GM21390 (cell line): ENCODE measurements around the gene TUNAR.

Experiments used
- ATAC-seq: cut with Tn5 transposase; IDR thresholded peaks from one replicate; pipeline ENCODE4 v1.9.1; 2021; ENCODE audit not compliant: unreplicated experiment

TUNAR gene

GRCh38 chr14:95871531-95871930, 5.1 kb upstream of the TUNAR start:
- ATAC-seq = no peak

- no peak for ATAC-seq
Observed at GRCh38 chr14:95872777-95873176, 3.9 kb upstream of the TUNAR start.

GRCh38 chr14:95875831-95876760, 536 bp upstream of the TUNAR start:
- no peak for ATAC-seq

- ATAC-seq = no peak
Observed at GRCh38 chr14:95877633-95878032, 1.0 kb downstream of the TUNAR start.

GRCh38 chr14:95884377-95884776, 7.7 kb downstream of the TUNAR start:
- ATAC-seq = no peak

- ATAC-seq = no peak
Observed at GRCh38 chr14:95885278-95885677, 8.6 kb downstream of the TUNAR start.

GRCh38 chr14:95885866-95886265, 9.2 kb downstream of the TUNAR start:
- ATAC-seq = no peak

GRCh38 chr14:95886366-95887056, 9.9 kb downstream of the TUNAR start:
- ATAC-seq = no peak

GRCh38 chr14:95887351-95887750, 10.7 kb downstream of the TUNAR start:
- ATAC-seq = no peak

- ATAC-seq = no peak
Observed at GRCh38 chr14:95889236-95889979, 12.8 kb downstream of the TUNAR start.

GRCh38 chr14:95891742-95892141, 15.1 kb downstream of the TUNAR start:
- no peak for ATAC-seq

GRCh38 chr14:95892142-95892541, 15.5 kb downstream of the TUNAR start:
- no peak for ATAC-seq

GRCh38 chr14:95895720-95896119, 19.1 kb downstream of the TUNAR start:
- ATAC-seq = no peak

- no peak for ATAC-seq
Observed at GRCh38 chr14:95896498-95897135, 20.0 kb downstream of the TUNAR start.

- ATAC-seq = no peak
Observed at GRCh38 chr14:95897280-95897679, 20.6 kb downstream of the TUNAR start.

GRCh38 chr14:95901054-95901453, 24.4 kb downstream of the TUNAR start:
- ATAC-seq = no peak

GRCh38 chr14:95902273-95902826, 25.7 kb downstream of the TUNAR start:
- ATAC-seq = no peak

- no peak for ATAC-seq
Observed at GRCh38 chr14:95903165-95903564, 26.5 kb downstream of the TUNAR start.

- no peak for ATAC-seq
Observed at GRCh38 chr14:95903616-95904107, 27.0 kb downstream of the TUNAR start.

GRCh38 chr14:95906591-95906990, 30.0 kb downstream of the TUNAR start:
- no peak for ATAC-seq

GRCh38 chr14:95910628-95911027, 34.0 kb downstream of the TUNAR start:
- ATAC-seq = no peak
